H9 (cell line): ENCODE data around the gene TEX11. TPM values are rescaled to one million over a fixed set of nuclear protein-coding genes. Genes with fewer than 3 reads are reported as not detected.

Source experiments
- DNase-seq: peaks from one replicate; pipeline ENCODE4 v3.0.0-alpha.2; 2017
- H2AFZ ChIP-seq: one replicate; pipeline ENCODE4 v1.6.1; 2013; ENCODE audit warnings: mild to moderate bottlenecking, low read length, control low read depth, moderate library complexity
- H2AK5ac ChIP-seq: 2 replicates; pipeline ENCODE4 v1.6.1; 2013; ENCODE audit warnings: low read length, control low read depth, mixed read lengths; ENCODE audit not compliant: insufficient read length
- H2BK120ac ChIP-seq: one replicate; pipeline ENCODE4 v1.6.1; 2013; ENCODE audit warnings: low read depth, mild to moderate bottlenecking, low read length, control low read depth, inconsistent platforms; ENCODE audit not compliant: poor library complexity, severe bottlenecking
- H2BK12ac ChIP-seq: 2 replicates; pipeline ENCODE4 v1.6.1; 2013; ENCODE audit warnings: low read length, control low read depth, mixed read lengths, low read depth; ENCODE audit not compliant: insufficient read length
- H2BK15ac ChIP-seq: 2 replicates; pipeline ENCODE4 v1.6.1; 2013; ENCODE audit warnings: low read depth, low read length, control low read depth
- H2BK20ac ChIP-seq: one replicate; pipeline ENCODE4 v1.6.1; 2013; ENCODE audit warnings: low read depth, mild to moderate bottlenecking, low read length, control low read depth, inconsistent platforms; ENCODE audit not compliant: poor library complexity, severe bottlenecking
- H2BK5ac ChIP-seq: 2 replicates; pipeline ENCODE4 v1.6.1; 2013; ENCODE audit warnings: low read length, control low read depth, mixed read lengths; ENCODE audit not compliant: insufficient read length
- H3K14ac ChIP-seq: 2 replicates; pipeline ENCODE4 v1.6.1; 2013; ENCODE audit warnings: low read length, control low read depth; ENCODE audit not compliant: insufficient read depth
- H3K18ac ChIP-seq: 2 replicates; pipeline ENCODE4 v1.6.1; 2013; ENCODE audit warnings: low read depth, mild to moderate bottlenecking, mixed read lengths, low read length, control low read depth; ENCODE audit not compliant: insufficient read length
- H3K23ac ChIP-seq: 2 replicates; pipeline ENCODE4 v1.6.1; 2013; ENCODE audit warnings: low read length, control low read depth, mixed read lengths, low read depth; ENCODE audit not compliant: insufficient read length
- H3K23me2 ChIP-seq: 2 replicates; pipeline ENCODE4 v1.6.1; 2013; ENCODE audit warnings: low read depth, mild to moderate bottlenecking, mixed read lengths, low read length, control low read depth; ENCODE audit not compliant: insufficient read length, poor library complexity, severe bottlenecking
- H3K27ac ChIP-seq: 2 replicates; pipeline ENCODE4 v1.5.1; 2013; ENCODE audit warnings: low read length, control low read depth, mixed read lengths, low read depth; ENCODE audit not compliant: insufficient read length
- H3K27me3 ChIP-seq: 2 replicates; pipeline ENCODE4 v1.6.1; 2013; ENCODE audit warnings: low read length, control low read depth, inconsistent platforms; ENCODE audit not compliant: insufficient read depth
- H3K4ac ChIP-seq: 2 replicates; pipeline ENCODE4 v1.6.1; 2013; ENCODE audit warnings: low read depth, mild to moderate bottlenecking, control low read depth, inconsistent platforms, low read length, moderate library complexity
- H3K4me1 ChIP-seq: 2 replicates; pipeline ENCODE4 v1.6.1; 2013; ENCODE audit warnings: low read length, control low read depth, inconsistent platforms; ENCODE audit not compliant: insufficient read depth
- H3K4me2 ChIP-seq: 2 replicates; pipeline ENCODE4 v1.6.1; 2013; ENCODE audit warnings: low read length, control low read depth, mixed read lengths; ENCODE audit not compliant: insufficient read length, insufficient read depth
- H3K56ac ChIP-seq: 2 replicates; pipeline ENCODE4 v1.6.1; 2013; ENCODE audit warnings: low read depth, mild to moderate bottlenecking, mixed read lengths, low read length, control low read depth; ENCODE audit not compliant: insufficient read length
- H3K79me1 ChIP-seq: 2 replicates; pipeline ENCODE4 v1.6.1; 2013; ENCODE audit warnings: low read depth, mild to moderate bottlenecking, moderate library complexity, low read length, control low read depth, inconsistent platforms; ENCODE audit not compliant: insufficient read depth, poor library complexity, severe bottlenecking
- H3K79me2 ChIP-seq: 2 replicates; pipeline ENCODE4 v1.6.1; 2013; ENCODE audit warnings: low read length, control low read depth, inconsistent platforms; ENCODE audit not compliant: insufficient read depth
- H3K9ac ChIP-seq: 2 replicates; pipeline ENCODE4 v1.6.1; 2013; ENCODE audit warnings: low read length, control low read depth, mixed read lengths; ENCODE audit not compliant: insufficient read length; ENCODE audit errors: extremely low read depth
- H3K9me3 ChIP-seq: one replicate; pipeline ENCODE4 v1.6.1; 2013; ENCODE audit warnings: low read depth, low read length, inconsistent platforms; ENCODE audit not compliant: control insufficient read depth
- H3T11ph ChIP-seq: one replicate; pipeline ENCODE4 v1.6.1; 2013; ENCODE audit warnings: mild to moderate bottlenecking, low read length, control low read depth, inconsistent platforms
- H4K20me1 ChIP-seq: one replicate; pipeline ENCODE4 v1.6.1; 2013; ENCODE audit not compliant: control insufficient read depth, insufficient read length, insufficient read depth
- H4K5ac ChIP-seq: 2 replicates; pipeline ENCODE4 v1.6.1; 2013; ENCODE audit warnings: low read depth, mild to moderate bottlenecking, mixed read lengths, low read length, control low read depth; ENCODE audit not compliant: insufficient read length
- H4K8ac ChIP-seq: replicated peaks from 2 replicates; pipeline ENCODE4 v1.6.1; 2013; ENCODE audit warnings: low read length, control low read depth, mixed read lengths, low read depth; ENCODE audit not compliant: insufficient read length
- H4K91ac ChIP-seq: 2 replicates; pipeline ENCODE4 v1.6.1; 2013; ENCODE audit warnings: low read depth, mild to moderate bottlenecking, moderate library complexity, mixed read lengths, low read length, control low read depth; ENCODE audit not compliant: insufficient read length
- H3K27ac Mint-ChIP-seq, 3 experiments: 2 replicates in 2 of 3; 3 replicates in 1 of 3; pipeline ENCODE4 v1.8.0; 2020 to 2021; ENCODE audit warnings: mixed read lengths in 3 of 3, mild to moderate bottlenecking in 1 of 3, moderate library complexity in 1 of 3
- H3K27me3 Mint-ChIP-seq: 2 replicates; pipeline ENCODE4 v1.8.0; 2021; ENCODE audit warnings: low read depth, mild to moderate bottlenecking, moderate library complexity, mixed read lengths
- H3K36me3 Mint-ChIP-seq, 3 experiments: 2 replicates in 2 of 3; 3 replicates in 1 of 3; pipeline ENCODE4 v1.8.0; 2020 to 2021; ENCODE audit warnings: low read depth in 3 of 3, mixed read lengths in 3 of 3; ENCODE audit not compliant: insufficient read depth in 1 of 3
- H3K4me1 Mint-ChIP-seq, 2 experiments: 2 replicates each; pipeline ENCODE4 v1.8.0; 2020; ENCODE audit warnings: mixed read lengths in 2 of 2
- H3K4me3 Mint-ChIP-seq, 2 experiments: 2 replicates in 1 of 2; 3 replicates in 1 of 2; pipeline ENCODE4 v1.8.0; 2020 to 2021; ENCODE audit warnings: mild to moderate bottlenecking in 2 of 2, mixed read lengths in 2 of 2, moderate library complexity in 1 of 2
- H3K9me3 Mint-ChIP-seq, 2 experiments: 2 replicates in 1 of 2; 3 replicates in 1 of 2; pipeline ENCODE4 v1.8.0; 2020; ENCODE audit warnings: mild to moderate bottlenecking in 2 of 2, mixed read lengths in 2 of 2, moderate library complexity in 1 of 2
- WGBS: extraction: QIAGEN DNeasy Blood & Tissue Kit; methylation state at CpG from one replicate; pipeline ENCODE4 v1.1.7; 2013; ENCODE audit warnings: missing lambda C conversion rate, low lambda C conversion rate, mixed read lengths; ENCODE audit not compliant: insufficient read length; ENCODE audit errors: extremely low coverage; 5-methylcytosine and 5-hydroxymethylcytosine counted together
- total RNA-seq: library from RNA; stranded (reverse); gene quantifications from 2 replicates; pipeline ENCODE4 v1.2.1, GENCODE V29; 2021
- TF ChIP-seq, protein P1 (sequence below): fragments of 200-600 bp; sonication (generic); conservative IDR thresholded peaks from 3 replicates; pipeline ENCODE4 v1.8.0; 2021; ENCODE audit warnings: antibody characterized with exemption, mild to moderate bottlenecking

Gene TEX11
- total RNA-seq, 1 experiment from 2014 or later: 0.22 TPM

DNA sequence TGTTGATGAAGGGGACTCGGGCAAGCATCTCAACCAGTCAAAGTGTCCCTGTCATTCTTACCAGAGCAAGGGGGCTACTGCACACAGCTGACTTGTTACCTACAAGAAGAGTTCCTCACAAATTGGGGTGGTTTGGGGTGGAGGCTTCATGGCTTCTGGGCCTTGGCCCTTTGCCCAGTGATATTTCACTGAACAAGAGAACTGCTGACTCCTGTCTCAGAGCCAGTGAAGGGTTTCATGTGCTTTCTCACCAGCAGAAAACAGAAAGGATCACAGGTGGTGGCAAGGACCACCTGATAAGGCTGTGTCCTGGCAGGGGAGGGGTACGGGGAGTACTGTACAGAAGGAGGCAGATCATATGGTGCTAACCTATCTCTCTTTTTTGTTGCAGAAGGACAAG lies 410.4 kb downstream of the TEX11 start:
- no peaks in the 10 kb centered on the region for H4K20me1 ChIP-seq
- Mint-ChIP-seq H3K27ac (peak overlapping the region in 1 of 3 experiments; percentile 82; a peak in 1 of 7 replicates), H3K4me3 (no peak overlapping the region), H3K4me1 (no peaks in the 10 kb centered on the region; a peak in 1 of 4 replicates), H3K27me3 (no peaks in the 10 kb centered on the region), H3K36me3 (peaks cover 63 to 95% (median 87%) of the 10 kb centered on the region in 3 experiments), H3K9me3 (peaks cover 73 to 76% of the 10 kb centered on the region in 2 experiments)
- no peak overlapping the region for H2AK5ac ChIP-seq
- H3K9me3 ChIP-seq: peaks cover 46% of the 10 kb centered on the region
- H3K14ac ChIP-seq: no peak overlapping the region
- H3K79me2 ChIP-seq: no peaks in the 10 kb centered on the region
- H2BK12ac ChIP-seq: no peak overlapping the region
- H3K9ac ChIP-seq: no peak overlapping the region
- no peak overlapping the region for H2BK15ac ChIP-seq
- DNase-seq: no peak
- H4K5ac ChIP-seq: no peak overlapping the region
- H2BK120ac ChIP-seq: no peak overlapping the region
- H3K79me1 ChIP-seq: no peaks in the 10 kb centered on the region
- H3K23ac ChIP-seq: no peak overlapping the region
- H2BK20ac ChIP-seq: no peak overlapping the region
- H3K27me3 ChIP-seq: no peaks in the 10 kb centered on the region
- H3K27ac ChIP-seq: no peak overlapping the region
- no peak overlapping the region for H3K18ac ChIP-seq
- H4K91ac ChIP-seq: no peak overlapping the region
- no CpG with 5 or more reads among the region's 2 CpGs for WGBS
- H3K4me1 ChIP-seq: no peaks in the 10 kb centered on the region
- H2BK5ac ChIP-seq: no peak overlapping the region
- no peak overlapping the region for H2AFZ ChIP-seq
- H3K23me2 ChIP-seq: no peaks in the 10 kb centered on the region
- H4K8ac ChIP-seq: no peak overlapping the region
- no peak overlapping the region for H3K4me2 ChIP-seq
- TF ChIP-seq, protein P1, sequence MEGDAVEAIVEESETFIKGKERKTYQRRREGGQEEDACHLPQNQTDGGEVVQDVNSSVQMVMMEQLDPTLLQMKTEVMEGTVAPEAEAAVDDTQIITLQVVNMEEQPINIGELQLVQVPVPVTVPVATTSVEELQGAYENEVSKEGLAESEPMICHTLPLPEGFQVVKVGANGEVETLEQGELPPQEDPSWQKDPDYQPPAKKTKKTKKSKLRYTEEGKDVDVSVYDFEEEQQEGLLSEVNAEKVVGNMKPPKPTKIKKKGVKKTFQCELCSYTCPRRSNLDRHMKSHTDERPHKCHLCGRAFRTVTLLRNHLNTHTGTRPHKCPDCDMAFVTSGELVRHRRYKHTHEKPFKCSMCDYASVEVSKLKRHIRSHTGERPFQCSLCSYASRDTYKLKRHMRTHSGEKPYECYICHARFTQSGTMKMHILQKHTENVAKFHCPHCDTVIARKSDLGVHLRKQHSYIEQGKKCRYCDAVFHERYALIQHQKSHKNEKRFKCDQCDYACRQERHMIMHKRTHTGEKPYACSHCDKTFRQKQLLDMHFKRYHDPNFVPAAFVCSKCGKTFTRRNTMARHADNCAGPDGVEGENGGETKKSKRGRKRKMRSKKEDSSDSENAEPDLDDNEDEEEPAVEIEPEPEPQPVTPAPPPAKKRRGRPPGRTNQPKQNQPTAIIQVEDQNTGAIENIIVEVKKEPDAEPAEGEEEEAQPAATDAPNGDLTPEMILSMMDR: no peak
- no peak overlapping the region for H3K56ac ChIP-seq
- no peak overlapping the region for H3K4ac ChIP-seq
- no peak overlapping the region for H3T11ph ChIP-seq
